ENCODE data around the gene POLR1C. TPM values are rescaled to one million over a fixed set of nuclear protein-coding genes. Genes with fewer than 3 reads are reported as not detected.

The POLR1C gene
- total and polyA plus RNA-seq, 4 donors, result 10.8 to 24.3 (median 19.0) TPM

DNA sequence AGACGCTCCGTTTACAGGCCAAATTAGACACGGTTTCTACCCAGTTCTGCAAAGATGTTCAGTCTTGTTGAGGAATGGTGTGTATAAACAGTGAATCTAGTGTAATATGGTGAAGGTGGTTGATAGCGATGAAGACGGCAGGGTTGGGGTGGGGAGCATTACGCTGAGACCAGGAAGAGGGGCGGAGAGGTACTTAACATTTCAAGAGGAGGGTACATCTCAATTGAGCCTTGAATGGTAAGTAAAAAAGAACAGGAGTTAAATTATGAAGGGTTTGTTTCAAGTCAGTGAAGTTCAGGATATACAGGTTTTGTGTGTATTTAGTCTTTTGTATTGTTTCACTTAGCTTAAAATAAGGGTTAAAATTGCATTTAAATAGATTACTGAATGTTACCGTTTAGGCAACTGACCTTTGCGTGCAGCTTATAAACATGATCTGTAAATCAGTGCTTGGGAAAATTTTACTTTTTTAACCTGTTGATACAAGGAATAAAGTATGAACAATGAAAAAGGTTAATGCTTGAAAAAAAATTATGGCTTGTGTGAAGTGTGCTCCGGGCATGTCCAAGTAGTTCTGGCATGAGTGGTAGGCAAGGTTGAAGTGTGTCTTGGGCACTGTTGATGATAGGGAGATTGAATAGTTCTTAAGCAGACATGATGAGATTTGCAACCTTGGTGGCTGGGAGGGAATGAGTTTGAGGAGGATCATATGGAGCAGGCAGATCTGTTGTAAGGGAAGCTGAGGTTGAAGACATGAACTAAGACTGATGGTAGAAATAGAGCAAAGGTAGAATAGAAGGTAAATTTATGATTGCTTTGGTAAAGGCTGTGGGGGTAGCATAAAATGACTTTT lies 842 bp downstream of the POLR1C start:
- peaks cover 6 to 30% (median 22%) of the 10 kb centered on the region in 4 donors for H3K4me1 ChIP-seq (ENCODE audit: control insufficient read depth in 4 of 4, insufficient read depth in 4 of 4, low read length in 3 of 4)
- H3K4me3 ChIP-seq (ENCODE audit: low read depth in 1 of 3, low read length in 3 of 3), result peak overlapping the region; percentile 92 to 100 (median 99)
- no peaks in the 10 kb centered on the region for H3K9me3 ChIP-seq (ENCODE audit: control insufficient read depth in 4 of 4, low read length in 3 of 4)
- H3K36me3 ChIP-seq (ENCODE audit: control insufficient read depth in 4 of 4, insufficient read depth in 3 of 4, low read depth in 1 of 4, low read length in 3 of 4), result peaks cover 6 to 46% (median 36%) of the 10 kb centered on the region in 4 donors
- peak overlapping the region; percentile 82 to 93 for H3K9ac ChIP-seq (ENCODE audit: low read depth in 1 of 2, low read length in 2 of 2)
- no peaks in the 10 kb centered on the region for H3K27me3 ChIP-seq (ENCODE audit: control insufficient read depth in 4 of 4, insufficient read depth in 4 of 4, low read length in 3 of 4)
- WGBS, result 6% methylated on average over 10 of the region's 10 CpGs
- TF ChIP-seq, protein P1, sequence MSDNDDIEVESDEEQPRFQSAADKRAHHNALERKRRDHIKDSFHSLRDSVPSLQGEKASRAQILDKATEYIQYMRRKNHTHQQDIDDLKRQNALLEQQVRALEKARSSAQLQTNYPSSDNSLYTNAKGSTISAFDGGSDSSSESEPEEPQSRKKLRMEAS (IDR thresholded peaks at IDR 0.05), result no peak
- TF ChIP-seq, protein P2, sequence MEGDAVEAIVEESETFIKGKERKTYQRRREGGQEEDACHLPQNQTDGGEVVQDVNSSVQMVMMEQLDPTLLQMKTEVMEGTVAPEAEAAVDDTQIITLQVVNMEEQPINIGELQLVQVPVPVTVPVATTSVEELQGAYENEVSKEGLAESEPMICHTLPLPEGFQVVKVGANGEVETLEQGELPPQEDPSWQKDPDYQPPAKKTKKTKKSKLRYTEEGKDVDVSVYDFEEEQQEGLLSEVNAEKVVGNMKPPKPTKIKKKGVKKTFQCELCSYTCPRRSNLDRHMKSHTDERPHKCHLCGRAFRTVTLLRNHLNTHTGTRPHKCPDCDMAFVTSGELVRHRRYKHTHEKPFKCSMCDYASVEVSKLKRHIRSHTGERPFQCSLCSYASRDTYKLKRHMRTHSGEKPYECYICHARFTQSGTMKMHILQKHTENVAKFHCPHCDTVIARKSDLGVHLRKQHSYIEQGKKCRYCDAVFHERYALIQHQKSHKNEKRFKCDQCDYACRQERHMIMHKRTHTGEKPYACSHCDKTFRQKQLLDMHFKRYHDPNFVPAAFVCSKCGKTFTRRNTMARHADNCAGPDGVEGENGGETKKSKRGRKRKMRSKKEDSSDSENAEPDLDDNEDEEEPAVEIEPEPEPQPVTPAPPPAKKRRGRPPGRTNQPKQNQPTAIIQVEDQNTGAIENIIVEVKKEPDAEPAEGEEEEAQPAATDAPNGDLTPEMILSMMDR (IDR thresholded peaks at IDR 0.05; ENCODE audit: low read depth, low read length, missing input control), result no peak
- no peak for TF ChIP-seq EGR1 (IDR thresholded peaks at IDR 0.05; ENCODE audit: low read depth in 2 of 2)
- no peak for TF ChIP-seq HNF4A (conservative IDR thresholded peaks at IDR 0.05)
- no peak for TF ChIP-seq FOXA1 (IDR thresholded peaks at IDR 0.05)
- TF ChIP-seq SP1 (IDR thresholded peaks at IDR 0.05), result no peak
- TF ChIP-seq NR2F2 (IDR thresholded peaks at IDR 0.05), result no peak
- TF ChIP-seq, protein P3, sequence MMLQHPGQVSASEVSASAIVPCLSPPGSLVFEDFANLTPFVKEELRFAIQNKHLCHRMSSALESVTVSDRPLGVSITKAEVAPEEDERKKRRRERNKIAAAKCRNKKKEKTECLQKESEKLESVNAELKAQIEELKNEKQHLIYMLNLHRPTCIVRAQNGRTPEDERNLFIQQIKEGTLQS (IDR thresholded peaks at IDR 0.05), result no peak
- no peak for TF ChIP-seq FOXA2 (IDR thresholded peaks at IDR 0.05)
- DNase-seq (ENCODE audit: low spot score), result no peak
- H3K27ac ChIP-seq (ENCODE audit: low read depth in 1 of 2, low read length in 2 of 2), result peak overlapping the region; percentile 67 to 80

DNA sequence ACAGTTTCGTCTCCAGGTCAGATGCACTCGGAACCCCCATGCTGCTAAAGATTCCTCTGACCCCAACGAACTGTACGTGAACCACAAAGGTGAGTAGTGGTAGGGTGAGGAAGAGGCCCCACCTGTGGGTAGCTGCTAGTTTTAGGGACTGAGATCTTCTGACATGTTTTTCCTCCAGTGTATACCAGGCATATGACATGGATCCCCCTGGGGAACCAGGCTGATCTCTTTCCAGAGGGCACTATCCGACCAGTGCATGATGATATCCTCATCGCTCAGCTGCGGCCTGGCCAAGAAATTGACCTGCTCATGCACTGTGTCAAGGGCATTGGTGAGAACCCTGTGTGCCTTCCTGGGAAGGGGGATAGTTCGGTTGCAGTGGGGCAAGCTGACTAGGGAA lies 3.2 kb downstream of the POLR1C start:
- H3K4me3 ChIP-seq (ENCODE audit: low read depth in 1 of 3, low read length in 3 of 3), result no peak overlapping the region
- no peak for DNase-seq (ENCODE audit: low spot score)
- H3K4me1 ChIP-seq (ENCODE audit: control insufficient read depth in 4 of 4, insufficient read depth in 4 of 4, low read length in 3 of 4), result peaks cover 6 to 29% (median 21%) of the 10 kb centered on the region in 4 donors
- no peak overlapping the region for H3K9ac ChIP-seq (ENCODE audit: low read depth in 1 of 2, low read length in 2 of 2)
- TF ChIP-seq SP1 (IDR thresholded peaks at IDR 0.05) (no peak), RAD21 (IDR thresholded peaks at IDR 0.05) (no peak), HNF4A (conservative IDR thresholded peaks at IDR 0.05) (no peak), YY1 (IDR thresholded peaks at IDR 0.05) (no peak)
- peaks cover 12 to 52% (median 40%) of the 10 kb centered on the region in 4 donors for H3K36me3 ChIP-seq (ENCODE audit: control insufficient read depth in 4 of 4, insufficient read depth in 3 of 4, low read depth in 1 of 4, low read length in 3 of 4)
- no peaks in the 10 kb centered on the region for H3K9me3 ChIP-seq (ENCODE audit: control insufficient read depth in 4 of 4, low read length in 3 of 4)
- no peak overlapping the region for H3K27ac ChIP-seq (ENCODE audit: low read depth in 1 of 2, low read length in 2 of 2)
- H3K27me3 ChIP-seq (ENCODE audit: control insufficient read depth in 4 of 4, insufficient read depth in 4 of 4, low read length in 3 of 4), result no peaks in the 10 kb centered on the region
- 94% methylated on average over 8 of the region's 8 CpGs for WGBS

DNA sequence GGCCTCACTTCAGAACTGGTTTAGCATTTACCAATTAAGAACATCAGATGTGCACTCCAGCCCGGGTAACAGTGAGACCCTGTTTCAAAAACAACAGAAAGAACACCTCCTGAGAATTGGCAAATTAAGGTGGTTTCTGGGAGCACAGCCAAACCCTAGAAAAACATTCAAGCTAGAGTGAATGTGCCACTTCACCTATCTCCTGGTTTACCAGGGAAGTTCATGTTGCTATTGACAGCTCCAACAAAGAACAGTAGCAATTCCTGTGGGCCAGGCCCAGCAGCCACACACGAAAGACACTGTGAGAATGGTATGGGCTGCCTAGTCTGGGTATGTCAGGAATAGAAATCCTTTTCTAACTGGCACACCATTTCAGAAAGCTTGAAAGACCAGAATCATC lies 4.9 kb downstream of the POLR1C start:
- no peak overlapping the region for H3K4me3 ChIP-seq (ENCODE audit: low read depth in 1 of 3, low read length in 3 of 3)
- H3K9ac ChIP-seq (ENCODE audit: low read depth in 1 of 2, low read length in 2 of 2), result no peak overlapping the region
- H3K36me3 ChIP-seq (ENCODE audit: control insufficient read depth in 4 of 4, insufficient read depth in 3 of 4, low read depth in 1 of 4, low read length in 3 of 4), result peaks cover 16 to 68% (median 54%) of the 10 kb centered on the region in 4 donors
- H3K27me3 ChIP-seq (ENCODE audit: control insufficient read depth in 4 of 4, insufficient read depth in 4 of 4, low read length in 3 of 4), result no peaks in the 10 kb centered on the region
- TF ChIP-seq, protein P3 (IDR thresholded peaks at IDR 0.05), result no peak
- TF ChIP-seq NR2F2 (IDR thresholded peaks at IDR 0.05), result no peak
- no peak for TF ChIP-seq FOXA1 (IDR thresholded peaks at IDR 0.05)
- TF ChIP-seq HNF4G (IDR thresholded peaks at IDR 0.05), result no peak
- TF ChIP-seq SP1 (IDR thresholded peaks at IDR 0.05), result no peak
- no peak for TF ChIP-seq RXRA (IDR thresholded peaks at IDR 0.05)
- no peak for TF ChIP-seq GABPA (IDR thresholded peaks at IDR 0.05 in 1 of 2, conservative IDR thresholded peaks at IDR 0.05 in 1 of 2)
- TF ChIP-seq, protein P4, sequence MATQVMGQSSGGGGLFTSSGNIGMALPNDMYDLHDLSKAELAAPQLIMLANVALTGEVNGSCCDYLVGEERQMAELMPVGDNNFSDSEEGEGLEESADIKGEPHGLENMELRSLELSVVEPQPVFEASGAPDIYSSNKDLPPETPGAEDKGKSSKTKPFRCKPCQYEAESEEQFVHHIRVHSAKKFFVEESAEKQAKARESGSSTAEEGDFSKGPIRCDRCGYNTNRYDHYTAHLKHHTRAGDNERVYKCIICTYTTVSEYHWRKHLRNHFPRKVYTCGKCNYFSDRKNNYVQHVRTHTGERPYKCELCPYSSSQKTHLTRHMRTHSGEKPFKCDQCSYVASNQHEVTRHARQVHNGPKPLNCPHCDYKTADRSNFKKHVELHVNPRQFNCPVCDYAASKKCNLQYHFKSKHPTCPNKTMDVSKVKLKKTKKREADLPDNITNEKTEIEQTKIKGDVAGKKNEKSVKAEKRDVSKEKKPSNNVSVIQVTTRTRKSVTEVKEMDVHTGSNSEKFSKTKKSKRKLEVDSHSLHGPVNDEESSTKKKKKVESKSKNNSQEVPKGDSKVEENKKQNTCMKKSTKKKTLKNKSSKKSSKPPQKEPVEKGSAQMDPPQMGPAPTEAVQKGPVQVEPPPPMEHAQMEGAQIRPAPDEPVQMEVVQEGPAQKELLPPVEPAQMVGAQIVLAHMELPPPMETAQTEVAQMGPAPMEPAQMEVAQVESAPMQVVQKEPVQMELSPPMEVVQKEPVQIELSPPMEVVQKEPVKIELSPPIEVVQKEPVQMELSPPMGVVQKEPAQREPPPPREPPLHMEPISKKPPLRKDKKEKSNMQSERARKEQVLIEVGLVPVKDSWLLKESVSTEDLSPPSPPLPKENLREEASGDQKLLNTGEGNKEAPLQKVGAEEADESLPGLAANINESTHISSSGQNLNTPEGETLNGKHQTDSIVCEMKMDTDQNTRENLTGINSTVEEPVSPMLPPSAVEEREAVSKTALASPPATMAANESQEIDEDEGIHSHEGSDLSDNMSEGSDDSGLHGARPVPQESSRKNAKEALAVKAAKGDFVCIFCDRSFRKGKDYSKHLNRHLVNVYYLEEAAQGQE (IDR thresholded peaks at IDR 0.05), result no peak
- TF ChIP-seq, protein P5, sequence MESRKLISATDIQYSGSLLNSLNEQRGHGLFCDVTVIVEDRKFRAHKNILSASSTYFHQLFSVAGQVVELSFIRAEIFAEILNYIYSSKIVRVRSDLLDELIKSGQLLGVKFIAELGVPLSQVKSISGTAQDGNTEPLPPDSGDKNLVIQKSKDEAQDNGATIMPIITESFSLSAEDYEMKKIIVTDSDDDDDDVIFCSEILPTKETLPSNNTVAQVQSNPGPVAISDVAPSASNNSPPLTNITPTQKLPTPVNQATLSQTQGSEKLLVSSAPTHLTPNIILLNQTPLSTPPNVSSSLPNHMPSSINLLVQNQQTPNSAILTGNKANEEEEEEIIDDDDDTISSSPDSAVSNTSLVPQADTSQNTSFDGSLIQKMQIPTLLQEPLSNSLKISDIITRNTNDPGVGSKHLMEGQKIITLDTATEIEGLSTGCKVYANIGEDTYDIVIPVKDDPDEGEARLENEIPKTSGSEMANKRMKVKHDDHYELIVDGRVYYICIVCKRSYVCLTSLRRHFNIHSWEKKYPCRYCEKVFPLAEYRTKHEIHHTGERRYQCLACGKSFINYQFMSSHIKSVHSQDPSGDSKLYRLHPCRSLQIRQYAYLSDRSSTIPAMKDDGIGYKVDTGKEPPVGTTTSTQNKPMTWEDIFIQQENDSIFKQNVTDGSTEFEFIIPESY (IDR thresholded peaks at IDR 0.05), result no peak
- 84% methylated on average over 2 of the region's 2 CpGs for WGBS
- no peak overlapping the region for H3K27ac ChIP-seq (ENCODE audit: low read depth in 1 of 2, low read length in 2 of 2)
- H3K4me1 ChIP-seq (ENCODE audit: control insufficient read depth in 4 of 4, insufficient read depth in 4 of 4, low read length in 3 of 4), result peaks cover 4 to 15% (median 11%) of the 10 kb centered on the region in 4 donors
- no peak for DNase-seq (ENCODE audit: low spot score)
- no peaks in the 10 kb centered on the region for H3K9me3 ChIP-seq (ENCODE audit: control insufficient read depth in 4 of 4, low read length in 3 of 4)

Measured in liver (tissue), 9 donors.